ENCODE data around the gene ZDHHC21. TPM values are rescaled to one million over a fixed set of nuclear protein-coding genes. Genes with fewer than 3 reads are reported as not detected.
A peak's percentile ranks its signal among the peaks of the same experiment; 100 is the strongest.

Gene ZDHHC21
- polyA plus RNA-seq, 3 donors = 15.4 to 27.4 (median 21.6) TPM

DNA sequence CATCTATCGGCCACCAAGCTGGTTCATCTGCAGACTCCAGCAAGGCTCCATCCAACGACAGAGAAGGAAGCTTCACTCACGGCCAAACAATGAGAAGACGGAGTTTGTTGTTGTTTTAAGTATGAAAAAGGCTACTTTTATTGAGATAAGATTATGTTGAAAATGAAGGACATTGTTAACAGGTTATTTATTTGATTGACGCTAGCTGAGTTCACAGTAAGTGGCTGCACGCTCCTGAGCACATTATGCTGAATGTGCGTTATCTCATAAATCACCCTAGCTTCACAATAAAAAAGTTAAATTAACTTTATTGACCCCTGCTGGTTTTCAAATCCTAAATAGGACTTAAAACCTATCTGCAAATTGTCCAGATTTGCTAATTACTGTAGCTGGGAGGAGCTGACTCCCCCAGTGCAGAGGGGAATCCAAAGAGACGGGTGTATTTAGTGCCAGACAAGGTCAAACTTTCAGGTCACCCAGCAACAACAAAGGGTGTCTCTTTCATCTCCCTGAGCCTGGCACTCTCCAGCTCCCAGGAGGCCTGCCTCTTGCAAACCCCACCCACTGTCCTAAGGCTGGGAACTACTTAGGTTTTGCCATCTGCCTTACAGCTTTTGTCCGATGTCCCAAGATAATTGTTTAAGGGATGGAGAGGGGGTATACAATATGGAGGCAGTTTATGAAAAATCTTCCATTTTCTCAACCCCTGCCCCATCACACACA, 129.2 kb downstream of the ZDHHC21 start:
- no peak for DNase-seq (ENCODE audit: extremely low read depth in 1 of 11, low read depth in 9 of 11, low spot score in 4 of 11)

DNA sequence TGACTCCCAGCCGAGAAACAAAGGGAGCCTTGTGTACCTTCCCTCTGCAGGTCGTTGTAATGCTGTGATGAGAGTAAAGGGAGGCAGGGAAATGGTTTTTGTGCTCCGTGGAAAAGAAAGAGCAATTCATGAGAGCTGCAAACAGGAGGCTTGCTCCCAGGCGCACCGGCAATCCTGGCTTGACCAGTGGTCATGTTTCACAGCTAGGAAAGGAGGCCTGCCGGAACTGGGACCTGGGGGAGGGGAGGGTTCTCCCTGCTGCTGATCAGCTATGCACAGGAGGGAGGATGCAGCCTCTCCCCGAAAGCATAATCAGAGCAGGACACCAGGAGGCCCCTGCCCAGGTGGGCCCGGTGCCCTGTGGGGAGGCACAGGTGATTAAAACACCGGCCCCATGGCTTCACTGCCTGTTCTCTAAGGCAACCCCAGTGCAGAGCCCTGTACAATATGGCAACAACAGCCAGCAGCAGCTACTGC, 131.3 kb downstream of the ZDHHC21 start:
- DNase-seq (ENCODE audit: extremely low read depth in 1 of 11, low read depth in 9 of 11, low spot score in 4 of 11) = peak in 2 of 11 donors; percentile 9 to 29

Other genes starting within 250 kb of the ZDHHC21 start
- 1 to 10 TPM in 1 of 3 donors, under 1 TPM in 2; 0.50 to 2.3 (median 0.89) TPM for gene CER1, start 29.3 kb upstream of the ZDHHC21 start, polyA plus RNA-seq (ENCODE audit: insufficient read length in 3 of 3)
- gene FREM1, start 217.0 kb upstream of the ZDHHC21 start, polyA plus RNA-seq (ENCODE audit: insufficient read length in 3 of 3) = 100 to 1,000 TPM; 187 to 240 (median 207) TPM